NCI-H1105 treated with DMSO at 0.1 percent for 48 hours (cell line): ENCODE measurements around the gene ITPRID2.
"Not testable (repeated sequence)": the region's sequence is repeated elsewhere in the genome, so short reads cannot be mapped to it uniquely, and the experiment has no call there.

ENCODE experiments used
- DNase-seq: peaks from one replicate; lab custom pipeline; 2025; lab: John Stamatoyannopoulos, UW

The ITPRID2 gene

DNA sequence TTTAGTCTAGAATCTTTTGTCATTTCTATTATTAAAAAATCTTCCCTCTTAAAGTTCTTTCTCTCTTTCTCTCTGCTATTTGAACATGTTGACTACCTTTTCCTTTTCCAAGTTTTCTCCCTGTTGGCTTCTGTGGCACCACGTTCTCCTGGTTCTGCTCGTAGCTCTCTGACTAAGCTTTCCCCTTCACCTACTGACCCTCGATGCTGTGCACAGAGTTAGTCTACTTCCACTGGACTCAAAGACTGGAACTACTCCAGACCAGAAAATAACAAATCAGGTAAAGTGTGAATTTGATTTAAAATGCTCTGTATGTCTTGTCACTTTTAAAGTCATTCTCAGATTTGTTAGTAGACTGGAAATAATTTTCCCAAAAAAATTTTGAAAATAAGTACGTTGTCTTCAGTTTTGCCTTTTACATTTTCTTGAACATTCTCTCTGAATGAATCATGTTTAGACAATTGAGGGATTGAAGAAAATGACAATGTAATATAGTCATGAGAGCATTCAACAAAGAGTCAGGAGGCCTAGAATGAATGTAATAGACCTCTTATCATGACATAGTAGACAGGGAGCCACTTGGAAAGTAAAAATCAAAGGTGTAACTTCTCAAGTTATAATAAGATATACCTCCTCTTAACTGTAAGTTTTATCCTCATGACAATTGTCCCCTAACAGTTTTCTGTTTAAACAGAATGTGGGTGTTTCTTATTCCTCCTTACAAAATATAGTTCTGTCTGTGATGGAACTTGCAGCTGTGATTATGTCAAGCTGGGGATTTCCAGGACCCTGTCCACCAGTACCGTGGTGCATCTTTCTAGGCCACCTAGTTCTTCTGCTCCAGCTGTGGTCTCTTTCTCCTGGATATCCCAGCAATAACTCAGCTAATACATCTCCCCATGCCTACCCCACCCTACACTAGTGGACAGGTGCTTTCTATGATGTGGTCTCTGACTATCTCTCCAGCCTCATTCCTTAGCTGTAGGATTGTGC, 25.5 kb downstream of the ITPRID2 start:
- DNase-seq = no peak

GRCh38 chr2:181918188-181918587, 26.7 kb downstream of the ITPRID2 start:
- no peak for DNase-seq

GRCh38 chr2:181923121-181923520, 31.6 kb downstream of the ITPRID2 start:
- DNase-seq = no peak

GRCh38 chr2:181924336-181924735, 32.8 kb downstream of the ITPRID2 start:
- no peak for DNase-seq

DNA sequence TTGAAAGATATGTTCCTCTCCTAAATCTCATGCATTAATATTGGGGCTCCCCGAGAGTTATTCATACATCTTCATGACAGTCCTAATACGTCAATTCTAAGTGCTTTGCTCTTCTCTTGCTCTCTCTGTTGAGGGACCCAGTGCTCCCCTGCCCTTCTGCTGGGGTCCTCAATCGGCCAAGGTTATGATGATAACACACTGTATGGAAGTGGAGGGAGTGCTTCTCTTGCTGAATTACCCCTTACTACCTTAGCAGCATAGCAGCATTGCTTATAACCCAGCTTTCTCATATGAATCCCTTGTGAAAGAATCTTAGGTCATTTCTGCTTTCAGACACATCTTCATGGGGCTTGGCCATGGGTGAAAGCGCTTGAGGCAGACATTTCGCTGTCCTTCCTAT, 43.2 kb downstream of the ITPRID2 start:
- DNase-seq = no peak

- no peak for DNase-seq
Observed at GRCh38 chr2:181937473-181937872, 45.9 kb downstream of the ITPRID2 start.

DNA sequence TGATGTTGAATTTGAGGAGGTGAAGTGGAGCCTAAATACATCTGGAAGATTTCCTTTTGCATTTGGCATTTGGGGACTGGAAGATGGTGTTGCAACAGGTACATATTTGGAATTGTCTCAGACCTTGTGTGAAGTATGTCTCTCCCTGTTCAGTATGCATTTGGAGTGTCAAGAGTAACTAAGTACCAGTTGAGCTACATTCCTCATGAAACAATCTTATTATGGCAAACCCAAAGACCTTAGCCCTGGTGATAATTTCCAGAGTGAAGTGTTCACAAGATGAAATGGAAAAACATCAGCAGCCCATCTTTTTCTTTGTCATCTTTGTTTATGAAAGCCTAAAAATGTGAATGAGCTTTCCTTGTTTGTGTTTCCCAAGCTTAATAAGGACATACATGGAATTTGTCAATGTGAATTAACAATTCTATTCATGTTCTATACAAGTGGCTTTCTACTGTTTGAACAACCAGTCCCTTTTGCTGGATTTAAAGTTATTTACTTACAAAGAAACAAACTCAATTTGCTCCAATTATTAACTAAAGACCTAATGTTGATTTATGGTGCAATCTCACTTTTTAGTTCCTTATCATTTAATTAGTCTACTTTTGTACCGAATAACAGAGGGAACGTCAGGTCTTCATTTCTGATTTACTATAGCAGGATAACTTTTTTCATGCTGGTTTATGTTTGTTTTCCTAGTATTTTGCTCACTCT, 52.0 kb downstream of the ITPRID2 start:
- no peak for DNase-seq

DNA sequence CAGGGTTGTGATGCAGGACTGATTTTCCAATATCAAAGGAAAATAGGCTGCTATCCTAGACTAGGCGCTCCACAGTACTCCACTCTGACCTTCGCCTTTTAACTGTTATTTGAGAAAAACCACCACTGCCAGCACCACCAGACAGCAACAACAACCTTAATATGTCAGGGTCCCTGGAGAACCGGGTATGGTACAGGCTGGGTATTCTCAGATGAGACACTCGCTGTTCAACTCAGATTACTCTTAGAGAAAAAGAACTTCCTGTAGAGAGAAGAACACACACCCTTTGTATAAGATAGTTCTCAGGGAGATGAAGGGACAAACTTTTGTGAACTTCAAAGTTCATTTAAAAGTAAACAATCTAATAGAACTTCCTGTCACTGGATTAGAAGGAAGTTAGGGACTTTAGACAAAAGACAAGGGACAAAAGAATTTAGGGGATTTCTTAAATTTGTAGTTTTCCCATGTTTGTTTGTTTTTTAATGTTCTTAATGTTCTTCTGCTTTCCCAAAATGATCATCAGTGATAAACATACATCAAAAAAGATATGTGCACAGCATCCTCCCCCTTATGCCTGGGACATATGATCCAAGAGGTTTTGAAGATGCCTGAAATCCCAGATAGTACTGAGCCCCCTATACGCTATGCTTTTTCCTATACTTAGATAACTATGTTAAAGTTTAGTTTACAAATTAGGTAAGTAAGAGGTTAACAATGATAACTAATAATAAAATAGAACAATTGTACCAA, 52.8 kb downstream of the ITPRID2 start:
- DNase-seq = no peak

GRCh38 chr2:181944914-181945291, 53.4 kb downstream of the ITPRID2 start:
- DNase-seq = no peak

DNA sequence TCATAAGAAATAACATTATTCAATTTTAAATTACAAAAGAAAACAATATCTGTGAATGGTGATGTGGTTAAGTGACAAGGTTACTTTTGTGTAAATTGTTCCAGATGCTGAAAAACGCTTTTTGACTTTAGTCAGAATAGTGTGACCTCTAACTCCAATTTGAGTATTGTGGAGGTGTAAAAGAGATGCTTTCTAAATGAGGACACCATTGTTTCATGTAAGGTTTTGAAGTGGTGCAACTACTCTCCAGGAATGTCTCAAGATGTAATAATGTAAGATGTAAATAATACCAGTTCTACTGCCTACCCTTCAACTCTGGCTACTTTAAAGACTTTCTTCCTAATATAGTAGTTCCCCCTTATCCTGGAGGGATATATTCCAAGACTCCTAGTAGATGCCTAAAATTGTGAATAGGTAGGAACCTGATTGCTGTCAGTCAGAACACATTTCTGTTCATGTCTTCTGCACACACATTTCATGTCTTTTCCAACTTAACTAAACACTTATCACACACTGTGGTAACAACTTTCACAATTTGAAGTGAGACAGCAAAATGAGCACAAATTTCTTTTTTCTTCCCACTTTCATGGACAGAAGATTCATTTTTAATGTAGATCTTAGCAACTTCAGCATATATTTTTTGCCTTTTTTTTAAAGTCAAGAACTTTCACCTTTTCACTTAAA, 55.1 kb downstream of the ITPRID2 start:
- no peak for DNase-seq

DNA sequence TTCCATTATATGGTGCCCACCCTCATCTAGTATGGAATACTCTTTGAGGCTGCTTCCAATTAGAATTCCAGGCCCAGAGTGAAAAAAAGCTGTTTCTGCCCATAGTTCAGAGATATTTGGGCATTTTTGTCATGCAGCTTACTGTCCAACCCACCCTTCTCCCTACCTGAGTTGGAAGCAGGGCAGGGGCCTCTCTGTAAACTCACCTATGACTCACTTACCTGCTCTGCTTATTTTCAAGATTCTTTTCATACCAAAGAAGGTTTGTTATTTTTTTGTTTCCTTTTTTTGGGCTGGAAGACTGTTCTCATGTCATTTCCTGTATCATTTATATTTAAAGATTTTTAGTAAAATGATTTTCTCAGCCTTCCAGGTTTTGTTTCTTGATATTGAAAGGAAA, 55.7 kb downstream of the ITPRID2 start:
- no peak for DNase-seq

- DNase-seq = no peak
Observed at GRCh38 chr2:181948227-181948626, 56.7 kb downstream of the ITPRID2 start.

- DNase-seq = no peak
Observed at GRCh38 chr2:181949047-181949446, 57.5 kb downstream of the ITPRID2 start.

DNA sequence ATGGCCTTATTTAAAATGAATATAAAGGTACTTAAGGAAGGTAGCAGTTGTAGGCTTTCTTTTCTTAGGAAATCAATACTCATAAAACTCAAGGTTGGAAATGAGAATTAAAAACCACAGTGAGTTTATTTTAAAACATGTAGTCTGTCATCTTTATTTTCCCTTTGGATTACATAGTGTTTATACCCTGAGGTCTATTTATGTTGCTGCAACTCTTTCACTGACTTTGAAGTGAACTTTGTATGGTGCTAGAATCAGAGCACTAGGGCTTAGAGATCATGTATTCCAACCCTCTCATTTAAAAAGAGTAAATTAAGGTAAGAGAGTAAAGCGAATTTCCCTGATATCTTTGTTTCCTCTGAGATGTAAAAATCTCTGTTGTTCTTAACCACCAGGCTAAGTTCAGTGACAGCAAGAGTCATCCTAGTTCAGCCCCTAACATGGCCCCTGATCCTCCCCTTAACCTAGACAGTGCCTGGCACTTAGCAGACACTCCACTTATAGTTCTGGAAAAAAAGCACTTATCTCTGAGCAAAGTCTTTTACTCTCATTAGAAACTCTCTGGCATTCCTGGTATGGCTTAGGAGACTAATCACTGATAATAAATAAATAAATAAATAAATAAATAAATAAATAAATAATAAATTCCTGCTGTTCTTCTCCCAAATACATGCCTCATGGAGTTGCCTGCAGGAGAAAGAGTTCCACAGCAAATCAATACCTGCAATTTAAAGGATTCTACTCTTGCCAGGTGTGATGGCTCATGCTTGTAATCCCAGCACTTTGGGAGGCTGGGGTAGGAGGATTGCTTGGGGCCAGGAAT, 61.1 kb downstream of the ITPRID2 start:
- no peak for DNase-seq

DNA sequence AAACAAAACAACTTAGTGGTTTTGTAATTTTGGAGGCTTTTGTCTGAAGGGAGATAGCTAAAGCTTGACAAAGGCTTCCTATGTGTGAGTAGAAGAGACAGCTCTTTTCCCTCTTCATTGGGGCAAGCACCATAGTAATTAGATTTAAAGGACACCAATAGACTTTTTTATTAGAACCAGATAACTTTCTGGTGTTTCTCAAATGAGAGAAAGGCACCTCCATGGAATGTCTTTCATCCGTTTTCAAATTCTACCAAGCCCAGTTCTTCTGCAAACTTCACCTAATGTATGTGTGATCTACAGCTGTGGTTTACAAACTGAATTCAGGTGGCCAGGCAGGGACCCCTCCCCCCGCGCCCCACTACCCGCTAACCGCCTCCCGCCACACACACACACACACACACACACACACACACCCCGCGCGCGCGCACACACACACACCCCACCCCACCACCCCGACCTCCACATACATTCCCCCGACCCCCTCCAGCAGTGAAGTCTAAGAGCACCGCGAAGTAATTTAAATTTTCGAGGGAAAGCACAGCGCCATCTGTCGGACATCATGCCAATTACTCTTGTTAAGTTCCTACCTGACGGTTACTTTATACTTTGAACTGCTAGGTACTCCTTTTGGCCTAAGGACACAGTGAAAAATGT, 62.5 kb downstream of the ITPRID2 start:
- no peak for DNase-seq

DNA sequence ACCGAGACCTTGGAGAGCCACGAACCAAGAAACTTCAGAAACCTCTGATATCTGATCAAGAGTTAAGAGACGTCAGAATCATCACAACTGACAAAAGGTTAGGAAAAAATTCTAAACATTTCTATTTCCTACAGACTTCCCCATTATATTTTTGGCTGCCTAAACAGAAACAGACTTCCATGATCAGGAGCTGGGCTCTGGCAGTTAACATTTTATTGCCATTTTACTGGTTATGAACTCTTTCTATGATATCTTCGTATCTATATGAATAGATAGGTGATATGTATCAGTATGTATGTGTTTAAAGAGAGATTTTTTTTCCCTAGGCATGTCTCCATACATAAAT, 63.0 kb downstream of the ITPRID2 start:
- no peak for DNase-seq

GRCh38 chr2:181955010-181955409, 63.5 kb downstream of the ITPRID2 start:
- no peak for DNase-seq

DNA sequence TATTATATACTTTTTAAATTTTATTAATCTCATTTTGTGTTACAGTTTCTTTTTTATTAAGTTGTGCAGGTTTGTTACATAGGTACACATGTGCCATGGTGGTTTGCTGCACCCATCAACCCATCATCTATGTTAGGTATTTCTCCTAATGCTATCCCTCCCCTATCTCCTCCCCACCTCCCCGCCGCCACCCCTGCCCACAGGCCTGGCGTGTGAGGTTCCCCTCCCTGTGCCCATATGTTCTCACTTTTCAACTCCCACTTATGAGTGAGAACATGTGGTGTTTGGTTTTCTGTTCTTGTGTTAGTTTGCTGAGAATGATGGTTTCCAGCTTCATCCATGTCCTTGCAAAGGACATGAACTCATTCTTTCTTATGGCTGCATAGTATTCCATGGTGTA, 64.3 kb downstream of the ITPRID2 start:
- not testable (repeated sequence) for DNase-seq

GRCh38 chr2:181957668-181958067, 66.1 kb downstream of the ITPRID2 start:
- DNase-seq = no peak

GRCh38 chr2:181958726-181959125, 67.2 kb downstream of the ITPRID2 start:
- no peak for DNase-seq

DNA sequence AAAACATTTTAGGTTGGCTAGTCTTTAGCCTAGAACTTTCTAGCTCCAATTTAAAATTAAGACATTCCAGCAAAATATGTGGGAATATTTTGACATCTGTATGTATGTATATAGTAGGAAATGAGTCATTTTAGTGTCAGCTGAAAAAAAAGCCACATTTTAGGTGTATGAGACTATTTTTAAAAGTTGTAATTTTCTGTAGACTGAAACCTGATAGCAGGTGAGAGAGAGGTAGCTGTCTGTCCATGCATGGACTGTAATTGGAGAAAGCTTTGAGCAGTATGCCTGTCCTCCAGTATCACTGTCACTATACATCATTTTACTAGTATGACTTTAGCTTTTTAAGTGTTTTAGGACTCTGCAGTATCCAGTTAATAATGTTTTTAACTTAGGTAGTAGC, 68.0 kb downstream of the ITPRID2 start:
- DNase-seq = no peak
